ENCODE results near the gene ASAP2. TPM values are rescaled to one million over a fixed set of nuclear protein-coding genes. Genes with fewer than 3 reads are reported as not detected.

Gene ASAP2
- total and polyA plus RNA-seq, 2 experiments from 2014 or later: 8.5 to 16.7 TPM

DNA sequence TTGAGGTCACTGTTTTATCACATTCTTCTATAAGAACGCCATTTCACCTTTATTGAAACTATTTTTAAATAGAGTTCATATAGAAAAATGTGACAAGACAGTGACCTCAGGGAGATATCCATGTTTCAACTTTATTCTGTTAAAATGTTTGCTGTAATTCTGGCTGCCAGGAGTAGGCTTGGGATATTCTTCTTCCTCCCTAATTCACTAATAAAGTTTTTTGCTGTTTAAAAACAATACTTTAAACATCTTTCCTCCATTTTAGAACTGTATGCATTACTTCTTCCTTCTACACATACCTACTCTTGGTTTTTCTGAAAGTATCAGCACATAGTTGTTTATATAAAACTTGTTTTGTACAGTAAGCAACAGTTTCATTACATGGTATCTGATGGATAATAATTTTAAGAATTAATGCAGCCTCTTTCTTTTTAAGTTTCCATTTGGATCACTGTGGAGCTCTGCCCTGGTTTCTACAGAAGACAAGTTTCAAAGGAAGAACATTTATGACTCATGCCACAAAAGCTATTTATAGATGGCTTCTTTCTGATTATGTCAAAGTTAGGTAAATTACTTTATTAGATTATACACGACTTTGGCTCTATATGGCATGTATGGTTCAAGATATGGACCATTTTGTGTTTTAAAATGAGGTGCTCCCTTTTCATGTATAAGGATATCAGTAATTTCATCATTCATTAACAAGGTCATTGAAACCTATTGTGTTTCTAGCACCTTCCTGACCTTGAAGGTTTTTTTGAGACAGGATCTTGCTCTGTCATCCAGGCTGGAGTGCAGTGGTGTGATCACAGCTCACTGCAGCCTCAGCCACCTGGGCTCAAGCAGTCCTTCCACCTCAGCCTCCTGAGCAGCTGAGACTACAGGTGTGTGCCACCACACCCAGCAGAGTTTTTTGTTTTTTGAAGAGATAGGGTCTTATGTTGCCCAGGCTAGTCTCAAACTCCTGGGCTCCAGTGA lies 224.0 kb downstream of the ASAP2 start:
- Histone ChIP-seq H3K27me3 (no peaks in the 10 kb centered on the region), H3K36me3 (peaks cover 38% of the 10 kb centered on the region), H3K9me3 (ENCODE audit: low read depth) (no peaks in the 10 kb centered on the region), H3K4me1 (ENCODE audit: low read depth) (no peaks in the 10 kb centered on the region), H3K27ac (no peak overlapping the region), H3K4me3 (no peak overlapping the region)
- TF ChIP-seq, protein P1, sequence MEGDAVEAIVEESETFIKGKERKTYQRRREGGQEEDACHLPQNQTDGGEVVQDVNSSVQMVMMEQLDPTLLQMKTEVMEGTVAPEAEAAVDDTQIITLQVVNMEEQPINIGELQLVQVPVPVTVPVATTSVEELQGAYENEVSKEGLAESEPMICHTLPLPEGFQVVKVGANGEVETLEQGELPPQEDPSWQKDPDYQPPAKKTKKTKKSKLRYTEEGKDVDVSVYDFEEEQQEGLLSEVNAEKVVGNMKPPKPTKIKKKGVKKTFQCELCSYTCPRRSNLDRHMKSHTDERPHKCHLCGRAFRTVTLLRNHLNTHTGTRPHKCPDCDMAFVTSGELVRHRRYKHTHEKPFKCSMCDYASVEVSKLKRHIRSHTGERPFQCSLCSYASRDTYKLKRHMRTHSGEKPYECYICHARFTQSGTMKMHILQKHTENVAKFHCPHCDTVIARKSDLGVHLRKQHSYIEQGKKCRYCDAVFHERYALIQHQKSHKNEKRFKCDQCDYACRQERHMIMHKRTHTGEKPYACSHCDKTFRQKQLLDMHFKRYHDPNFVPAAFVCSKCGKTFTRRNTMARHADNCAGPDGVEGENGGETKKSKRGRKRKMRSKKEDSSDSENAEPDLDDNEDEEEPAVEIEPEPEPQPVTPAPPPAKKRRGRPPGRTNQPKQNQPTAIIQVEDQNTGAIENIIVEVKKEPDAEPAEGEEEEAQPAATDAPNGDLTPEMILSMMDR (IDR thresholded peaks at IDR 0.05; ENCODE audit: low read depth, low read length): no peak
- no peak for DNase-seq (ENCODE audit: low read depth in 1 of 2, low spot score in 1 of 2)

- Histone ChIP-seq H3K27me3 (no peaks in the 10 kb centered on the region), H3K9me3 (ENCODE audit: low read depth) (no peaks in the 10 kb centered on the region), H3K4me1 (ENCODE audit: low read depth) (no peaks in the 10 kb centered on the region), H3K36me3 (peaks cover 62% of the 10 kb centered on the region), H3K4me3 (no peak overlapping the region), H3K27ac (no peak overlapping the region)
- TF ChIP-seq, protein P1 (IDR thresholded peaks at IDR 0.05; ENCODE audit: low read depth, low read length): no peak
- no peak for DNase-seq (ENCODE audit: low read depth in 1 of 2, low spot score in 1 of 2)
These were observed 227.9 kb downstream of the ASAP2 start for GRCh38 chr2:9434489-9434888.

- TF ChIP-seq, protein P1 (IDR thresholded peaks at IDR 0.05; ENCODE audit: low read depth, low read length): no peak
- peaks cover 61% of the 10 kb centered on the region for H3K36me3 ChIP-seq
These were observed 232.9 kb downstream of the ASAP2 start for GRCh38 chr2:9439536-9439935.

DNA sequence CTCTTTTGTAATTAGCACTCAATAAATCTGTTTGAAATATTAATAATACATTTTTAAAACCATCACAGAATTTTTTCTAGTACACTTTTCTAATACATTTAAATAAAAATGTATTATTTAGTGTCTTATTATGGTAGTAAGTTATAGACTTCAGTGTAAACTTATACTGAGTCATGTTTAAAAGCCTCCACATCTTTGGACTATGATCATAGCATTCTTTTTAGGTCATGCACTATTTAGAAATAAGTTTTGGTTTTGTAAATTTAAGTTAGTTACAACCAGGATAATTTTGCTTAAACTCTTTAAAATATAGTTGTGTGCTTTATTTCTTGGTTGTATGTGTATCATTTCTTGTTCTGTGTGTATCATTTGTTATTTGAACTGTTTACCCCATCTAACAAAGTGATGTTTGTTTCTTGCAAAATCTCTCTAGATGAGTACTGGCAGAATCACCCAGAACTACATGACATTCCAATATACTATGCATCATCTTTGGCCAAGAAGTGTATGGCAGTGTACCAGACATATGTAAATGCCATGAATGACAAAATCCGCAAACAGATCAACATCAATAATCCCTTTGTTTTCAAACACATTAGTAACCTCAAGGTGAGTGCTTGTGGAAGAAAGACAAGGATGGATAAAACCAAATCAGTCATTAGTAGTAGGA lies 233.6 kb downstream of the ASAP2 start:
- DNase-seq (ENCODE audit: low read depth in 1 of 2, low spot score in 1 of 2): peak in 1 of 2 donors; percentile 33
- peaks cover 64% of the 10 kb centered on the region for H3K36me3 ChIP-seq
- no peaks in the 10 kb centered on the region for H3K27me3 ChIP-seq
- no peaks in the 10 kb centered on the region for H3K4me1 ChIP-seq (ENCODE audit: low read depth)
- TF ChIP-seq, protein P1 (IDR thresholded peaks at IDR 0.05; ENCODE audit: low read depth, low read length): no peak
- H3K4me3 ChIP-seq: no peak overlapping the region
- no peaks in the 10 kb centered on the region for H3K9me3 ChIP-seq (ENCODE audit: low read depth)
- no peak overlapping the region for H3K27ac ChIP-seq

More at GRCh38 chr2:9439536-9439935, 232.9 kb downstream of the ASAP2 start:
- no peaks in the 10 kb centered on the region for H3K9me3 ChIP-seq (ENCODE audit: low read depth)
- no peaks in the 10 kb centered on the region for H3K27me3 ChIP-seq
- H3K4me1 ChIP-seq (ENCODE audit: low read depth): no peaks in the 10 kb centered on the region
- no peak for DNase-seq (ENCODE audit: low read depth in 1 of 2, low spot score in 1 of 2)
- no peak overlapping the region for H3K4me3 ChIP-seq
- no peak overlapping the region for H3K27ac ChIP-seq

DNA sequence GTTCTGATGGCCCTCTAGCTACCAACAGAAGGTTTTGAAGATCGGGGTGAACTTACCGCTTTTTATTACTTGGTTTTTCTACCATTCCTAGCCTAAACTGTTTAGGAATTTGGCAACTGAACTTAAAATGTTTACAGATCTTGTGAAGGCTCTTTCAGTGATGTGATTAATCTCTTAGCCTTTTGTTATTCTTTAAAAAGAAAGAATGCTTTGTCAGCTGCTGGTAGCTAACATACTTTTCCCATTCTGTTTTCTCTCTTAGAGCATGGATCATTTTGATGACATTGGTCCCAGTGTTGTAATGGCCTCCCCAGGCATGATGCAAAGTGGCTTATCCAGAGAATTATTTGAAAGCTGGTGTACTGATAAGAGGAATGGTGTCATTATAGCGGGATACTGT lies 234.9 kb downstream of the ASAP2 start:
- H3K36me3 ChIP-seq: peaks cover 63% of the 10 kb centered on the region
- TF ChIP-seq, protein P1 (IDR thresholded peaks at IDR 0.05; ENCODE audit: low read depth, low read length): no peak
- H3K4me1 ChIP-seq (ENCODE audit: low read depth): no peaks in the 10 kb centered on the region
- no peak overlapping the region for H3K4me3 ChIP-seq
- H3K9me3 ChIP-seq (ENCODE audit: low read depth): no peaks in the 10 kb centered on the region
- H3K27ac ChIP-seq: no peak overlapping the region
- no peak for DNase-seq (ENCODE audit: low read depth in 1 of 2, low spot score in 1 of 2)
- H3K27me3 ChIP-seq: no peaks in the 10 kb centered on the region

All from cardiac muscle cell (in vitro differentiated cells and primary cell).